Liver (tissue), 9 donors: Measurements from ENCODE around the gene PANK1. TPM values are rescaled to one million over a fixed set of nuclear protein-coding genes. Genes with fewer than 3 reads are reported as not detected.
A peak's percentile ranks its signal among the peaks of the same experiment; 100 is the strongest.

Experiments used
- DNase-seq: peaks from one replicate; pipeline ENCODE4 v3.0.0-alpha.2; 2017; ENCODE audit warnings: low spot score
- H3K27ac ChIP-seq, 2 donors: one replicate each; pipeline ENCODE4 v1.7.0; 2013; ENCODE audit warnings: inconsistent platforms in 2 of 2, low read length in 2 of 2, control low read depth in 1 of 2, low read depth in 1 of 2, mild to moderate bottlenecking in 1 of 2
- H3K27me3 ChIP-seq, 4 donors: one replicate each; pipeline versions ENCODE4 v1.6.1 to v1.7.0; 2013; ENCODE audit warnings: low read length in 3 of 4, inconsistent platforms in 1 of 4, mild to moderate bottlenecking in 1 of 4, moderate library complexity in 1 of 4; ENCODE audit not compliant: control insufficient read depth in 4 of 4, insufficient read depth in 4 of 4
- H3K36me3 ChIP-seq, 4 donors: one replicate each; pipeline versions ENCODE4 v1.6.1 to v1.7.0; 2013; ENCODE audit warnings: low read length in 3 of 4, mild to moderate bottlenecking in 3 of 4, low read depth in 1 of 4, moderate library complexity in 1 of 4; ENCODE audit not compliant: control insufficient read depth in 4 of 4, insufficient read depth in 3 of 4
- H3K4me1 ChIP-seq, 4 donors: one replicate each; pipeline versions ENCODE4 v1.6.1 to v1.7.0; 2013; ENCODE audit warnings: low read length in 3 of 4, mild to moderate bottlenecking in 3 of 4, moderate library complexity in 1 of 4; ENCODE audit not compliant: control insufficient read depth in 4 of 4, insufficient read depth in 4 of 4
- H3K4me3 ChIP-seq, 3 donors: one replicate each; pipeline versions ENCODE4 v1.6.1 to v1.7.0; 2013; ENCODE audit warnings: low read length in 3 of 3, control low read depth in 1 of 3, low read depth in 1 of 3, mild to moderate bottlenecking in 1 of 3
- H3K9ac ChIP-seq, 2 donors: one replicate each; pipeline ENCODE4 v1.7.0; 2013; ENCODE audit warnings: low read length in 2 of 2, mild to moderate bottlenecking in 2 of 2, moderate library complexity in 2 of 2, control low read depth in 1 of 2, low read depth in 1 of 2
- H3K9me3 ChIP-seq, 4 donors: one replicate each; pipeline versions ENCODE4 v1.6.1 to v1.7.0; 2013; ENCODE audit warnings: low read length in 3 of 4; ENCODE audit not compliant: control insufficient read depth in 4 of 4
- ATF3 ChIP-seq: IDR thresholded peaks from 2 replicates; pipeline ENCODE4 v1.6.1; 2016; ENCODE audit warnings: antibody characterized with exemption
- CTCF ChIP-seq: fragments of 150-350 bp; IDR thresholded peaks from 2 replicates; pipeline ENCODE4 v1.5.1; 2017; ENCODE audit warnings: improper control_type of control experiment, low read depth, low read length; ENCODE audit not compliant: missing input control
- FOXA2 ChIP-seq: IDR thresholded peaks from 2 replicates; pipeline ENCODE4 v1.6.1; 2016; ENCODE audit warnings: antibody characterized with exemption
- HNF4A ChIP-seq, 2 donors: conservative IDR thresholded peaks; 2 replicates each; pipeline ENCODE4 v1.6.1; 2016; ENCODE audit warnings: antibody characterized with exemption in 2 of 2, mild to moderate bottlenecking in 2 of 2
- HNF4G ChIP-seq: IDR thresholded peaks from 2 replicates; pipeline ENCODE4 v1.6.1; 2016; ENCODE audit warnings: antibody characterized with exemption
- JUND ChIP-seq, 2 donors: IDR thresholded peaks; 2 replicates each; pipeline ENCODE4 v1.6.1; 2016; ENCODE audit warnings: antibody characterized with exemption in 2 of 2
- NR2F2 ChIP-seq: IDR thresholded peaks from 2 replicates; pipeline ENCODE4 v1.6.1; 2016; ENCODE audit warnings: antibody characterized with exemption
- RAD21 ChIP-seq, 2 donors: IDR thresholded peaks; 2 replicates each; pipeline ENCODE4 v1.6.1; 2016; ENCODE audit warnings: antibody characterized with exemption in 2 of 2, mild to moderate bottlenecking in 2 of 2
- REST ChIP-seq: IDR thresholded peaks from 2 replicates; pipeline ENCODE4 v1.6.1; 2016; ENCODE audit warnings: antibody characterized with exemption, mild to moderate bottlenecking
- SP1 ChIP-seq: IDR thresholded peaks from 2 replicates; pipeline ENCODE4 v1.6.1; 2018; ENCODE audit warnings: antibody characterized with exemption, mild to moderate bottlenecking
- YY1 ChIP-seq: IDR thresholded peaks from 2 replicates; pipeline ENCODE4 v1.6.1; 2016; ENCODE audit warnings: antibody characterized with exemption, mild to moderate bottlenecking
- WGBS: extraction: QIAGEN DNeasy Blood & Tissue Kit; methylation state at CpG from one replicate; pipeline ENCODE4 v1.1.7; 2013; 5-methylcytosine and 5-hydroxymethylcytosine counted together
- polyA plus RNA-seq, 2 donors: library from polyadenylated mRNA; stranded (reverse) in 1 of 2; unstranded in 1 of 2; fragments of 200-250 nt in 1 of 2; fragments of >200 nt in 1 of 2; fragmentation: Nextera tagmentation in 1 of 2; extraction: Ambion mirVana in 1 of 2; gene quantifications; one replicate each; pipeline versions ENCODE4 v1.2.1 to v1.2.3, GENCODE V29; 2013 to 2015
- total RNA-seq, 2 donors: library from RNA; depleted of rRNA; stranded (reverse); fragments of >200 nt; gene quantifications; one replicate each; pipeline ENCODE4 v1.2.3, GENCODE V29; 2014
- donor health status: healthy.
- donor health status: healthy.
- donor health status: healthy.
- donor health status: healthy.
- donor health status: healthy.

PANK1 gene
- total and polyA plus RNA-seq, 4 donors: 30.0 to 105 (median 44.7) TPM

- no peak overlapping the region for H3K4me3 ChIP-seq
- no peak overlapping the region for H3K9ac ChIP-seq
- H3K27me3 ChIP-seq: no peaks in the 10 kb centered on the region
- TF ChIP-seq CTCF (peak; percentile 21), RAD21 (IDR thresholded peaks at IDR 0.05) (peak; percentile 66 to 75), SP1 (no peak)
- no peaks in the 10 kb centered on the region for H3K4me1 ChIP-seq
- no peak for DNase-seq
- H3K27ac ChIP-seq: no peak overlapping the region
- 80% methylated on average over 7 of the region's 7 CpGs for WGBS
- H3K9me3 ChIP-seq: no peaks in the 10 kb centered on the region
- no peaks in the 10 kb centered on the region for H3K36me3 ChIP-seq
Observed at GRCh38 chr10:89555688-89556445, 89.2 kb downstream of the PANK1 start.

- no peaks in the 10 kb centered on the region for H3K36me3 ChIP-seq
- WGBS: 87% methylated on average over 1 of the region's 1 CpG
Observed at GRCh38 chr10:89554433-89554832, 90.6 kb downstream of the PANK1 start.

More at GRCh38 chr10:89554433-89554832, 90.6 kb downstream of the PANK1 start:
- Histone ChIP-seq H3K9ac (no peak overlapping the region), H3K27ac (no peak overlapping the region), H3K4me1 (no peaks in the 10 kb centered on the region), H3K27me3 (no peaks in the 10 kb centered on the region), H3K9me3 (no peaks in the 10 kb centered on the region), H3K4me3 (no peak overlapping the region)
- TF ChIP-seq JUND (IDR thresholded peaks at IDR 0.05) (no peak), CTCF (no peak), HNF4A (conservative IDR thresholded peaks at IDR 0.05) (no peak), HNF4G (no peak), REST (no peak), FOXA2 (no peak), YY1 (no peak), SP1 (no peak), ATF3 (no peak), RAD21 (IDR thresholded peaks at IDR 0.05) (no peak), NR2F2 (no peak)
- DNase-seq: no peak
